B cell (primary cell): Measurements from ENCODE around the gene PAX3. TPM values are rescaled to one million over a fixed set of nuclear protein-coding genes. Genes with fewer than 3 reads are reported as not detected.

ENCODE experiments used
- ATAC-seq: fragments of 200-7000 bp; cut with Tn5 transposase; one replicate; pipeline ENCODE4 v1.10.0; 2021; ENCODE audit warnings: low read depth, mild to moderate bottlenecking, moderate number of reproducible peaks, moderate library complexity
- CTCF ChIA-PET: fragments of 350-600 bp; sonication (Branson Sonifier 250); formaldehyde crosslinking; loops from one replicate; lab custom pipeline; 2021; ENCODE audit warnings: antibody characterized with exemption, inconsistent platforms; lab: Charles Lee
- POLR2A ChIA-PET: fragments of 350-600 bp; sonication (Branson Sonifier 250); formaldehyde crosslinking; loops from one replicate; lab custom pipeline; 2021; ENCODE audit warnings: antibody characterized with exemption; lab: Charles Lee
- DNase-seq: peaks from one replicate; pipeline ENCODE4 v3.0.0; 2013
- H2AFZ ChIP-seq: 2 replicates; pipeline ENCODE4 v1.6.1; 2012; ENCODE audit warnings: mild to moderate bottlenecking, low read depth, low read length; ENCODE audit not compliant: insufficient read depth, poor library complexity, severe bottlenecking
- H3K27ac ChIP-seq, 2 donors: 1 replicate in 1 of 2; 2 replicates in 1 of 2; pipeline ENCODE4 v1.5.1; 2012 to 2013; ENCODE audit warnings: low read length in 2 of 2, mild to moderate bottlenecking in 2 of 2, moderate library complexity in 1 of 2
- H3K27me3 ChIP-seq, 4 experiments: fragments of 200-600 bp in 1 of 4; sonication (generic) in 1 of 4; replicated peaks in 1 of 4; 1 replicate in 2 of 4; 2 replicates in 2 of 4; pipeline versions ENCODE4 v1.6.1 to v1.7.0; 2013 to 2016; ENCODE audit warnings: low read length in 3 of 4, mild to moderate bottlenecking in 2 of 4, mixed read lengths in 1 of 4, moderate library complexity in 1 of 4; ENCODE audit not compliant: insufficient read depth in 4 of 4, control insufficient read depth in 3 of 4; ENCODE audit errors: control extremely low read depth in 1 of 4
- H3K36me3 ChIP-seq, 2 experiments: replicated peaks in 1 of 2; 1 replicate in 1 of 2; 2 replicates in 1 of 2; pipeline versions ENCODE4 v1.6.1 to v1.7.1; 2013; ENCODE audit warnings: low read length in 1 of 2; ENCODE audit not compliant: insufficient read depth in 2 of 2, control insufficient read depth in 1 of 2; ENCODE audit errors: control extremely low read depth in 1 of 2, extremely low read depth in 1 of 2
- H3K4me1 ChIP-seq, 2 donors: fragments of 200-600 bp in 1 of 2; sonication (generic) in 1 of 2; 1 replicate in 1 of 2; 2 replicates in 1 of 2; pipeline versions ENCODE4 v1.5.1 to v1.6.1; 2013 to 2017; ENCODE audit warnings: low read length in 2 of 2; ENCODE audit not compliant: control insufficient read depth in 2 of 2, insufficient read depth in 2 of 2
- H3K4me2 ChIP-seq: replicated peaks from 2 replicates; pipeline ENCODE3; 2012; ENCODE audit warnings: mild to moderate bottlenecking, low read depth, low read length; ENCODE audit not compliant: poor library complexity, severe bottlenecking
- H3K4me3 ChIP-seq, 5 experiments: fragments of 200-600 bp in 1 of 5; sonication (generic) in 1 of 5; 1 replicate in 3 of 5; 2 replicates in 2 of 5; pipeline versions ENCODE4 v1.5.1 to v1.7.0; 2011 to 2016; ENCODE audit warnings: low read length in 4 of 5, mild to moderate bottlenecking in 4 of 5, low read depth in 2 of 5, control low read depth in 1 of 5, moderate library complexity in 1 of 5; ENCODE audit not compliant: insufficient read depth in 1 of 5; ENCODE audit errors: control extremely low read depth in 1 of 5, extremely low read depth in 1 of 5
- H3K79me2 ChIP-seq: fragments of 200-600 bp; sonication (generic); one replicate; pipeline ENCODE4 v1.6.0; 2016; ENCODE audit warnings: low read length; ENCODE audit not compliant: control insufficient read depth, insufficient read depth
- H3K9ac ChIP-seq: fragments of 200-600 bp; sonication (generic); 2 replicates; pipeline ENCODE4 v1.6.1; 2017; ENCODE audit warnings: mild to moderate bottlenecking, low read length, moderate library complexity
- H3K9me3 ChIP-seq, 3 donors: one replicate each; pipeline versions ENCODE4 v1.6.1 to v1.7.1; 2013; ENCODE audit warnings: low read length in 2 of 3; ENCODE audit not compliant: control insufficient read depth in 2 of 3, insufficient read depth in 1 of 3; ENCODE audit errors: control extremely low read depth in 1 of 3
- H4K20me1 ChIP-seq: 2 replicates; pipeline ENCODE4 v1.6.0; 2012; ENCODE audit warnings: mild to moderate bottlenecking, low read length; ENCODE audit not compliant: insufficient read depth, control insufficient read depth, poor library complexity, severe bottlenecking
- H3K27ac Mint-ChIP-seq: one replicate; pipeline ENCODE4 v1.8.0; 2021; ENCODE audit warnings: mixed read lengths
- H3K27me3 Mint-ChIP-seq: one replicate; pipeline ENCODE4 v1.8.0; 2021; ENCODE audit warnings: mixed read lengths
- H3K4me1 Mint-ChIP-seq: one replicate; pipeline ENCODE4 v1.8.0; 2021; ENCODE audit warnings: mixed read lengths
- H3K4me3 Mint-ChIP-seq: one replicate; pipeline ENCODE4 v1.8.0; 2021; ENCODE audit warnings: mixed read lengths
- H3K9me3 Mint-ChIP-seq: one replicate; pipeline ENCODE4 v1.8.0; 2022; ENCODE audit warnings: mixed read lengths; ENCODE audit not compliant: insufficient read depth
- EZH2 ChIP-seq: IDR thresholded peaks from 2 replicates; pipeline ENCODE4 v1.6.1; 2012; ENCODE audit warnings: borderline replicate concordance, low read depth, mild to moderate bottlenecking, moderate library complexity, low read length; ENCODE audit not compliant: insufficient read depth, poor library complexity, severe bottlenecking
- WGBS: methylation state at CpG from one replicate; pipeline ENCODE4 v1.1.5; 2013; ENCODE audit warnings: missing lambda C conversion rate; ENCODE audit not compliant: insufficient coverage; 5-methylcytosine and 5-hydroxymethylcytosine counted together
- intact Hi-C: fragments of 100-400 bp; cut with micrococcal nuclease; formaldehyde crosslinking; loops from one replicate; pipeline ENCODE4 v1.10.0; 2022
- polyA plus RNA-seq: library from polyadenylated mRNA; depleted of rRNA; stranded (reverse); fragments of >200 nt; gene quantifications from 2 replicates; pipeline ENCODE4 v1.2.3, GENCODE V29; 2012
- total RNA-seq, 2 donors: library from RNA; stranded (reverse); fragments of 120-200 nt in 1 of 2; gene quantifications; 1 replicate in 1 of 2; 2 replicates in 1 of 2; pipeline versions ENCODE4 v1.2.3 to v1.2.4, GENCODE V29; 2013 to 2022
- TF ChIP-seq, protein P1 (sequence below): fragments of 200-600 bp; IDR thresholded peaks from one replicate; pipeline ENCODE4 v1.8.0; 2022; ENCODE audit warnings: antibody characterized with exemption, mild to moderate bottlenecking

PAX3 gene
- total and polyA plus RNA-seq, 2 donors (not counting 1 experiment from before 2014, with no cell fraction given): not detected

DNA sequence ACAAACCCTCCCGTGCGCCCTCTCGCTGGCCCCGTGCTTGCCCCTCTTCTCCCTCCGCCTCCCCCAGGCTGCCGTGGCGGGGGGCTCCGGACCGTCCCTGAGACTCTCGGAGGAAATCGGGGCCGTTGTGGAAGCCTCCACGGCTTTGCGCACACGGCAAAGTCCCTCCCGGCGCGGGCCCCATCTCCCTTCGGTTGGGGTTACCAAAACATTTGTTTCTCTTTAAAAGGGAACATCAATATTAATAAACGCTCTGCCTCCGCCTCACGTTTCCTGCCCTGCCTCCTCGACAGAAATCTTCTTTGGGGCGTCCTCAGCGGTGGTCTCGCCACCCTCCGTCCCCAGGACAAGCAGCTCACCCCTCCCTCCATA, 3.8 kb downstream of the PAX3 start:
- ChIA-PET POLR2A (no interaction called here), CTCF (no interaction called here)
- DNase-seq (no peak), ATAC-seq (no peak)
- intact Hi-C loops: no loop called here
- H2AFZ ChIP-seq: peak overlapping the region; percentile 56
- WGBS: 12% methylated on average over 27 of the region's 27 CpGs
- H3K27me3 ChIP-seq: peaks cover 0 to 92% (median 57%) of the 10 kb centered on the region in 4 experiments
- no peak overlapping the region for H3K27ac Mint-ChIP-seq
- peaks cover 0 to 52% (median 2%) of the 10 kb centered on the region in 3 donors for H3K9me3 ChIP-seq
- peak overlapping the region; percentile 53 for H3K4me2 ChIP-seq
- H3K79me2 ChIP-seq: no peaks in the 10 kb centered on the region
- no peak overlapping the region for H3K9ac ChIP-seq
- no peak overlapping the region for H3K4me3 ChIP-seq
- peak overlapping the region; percentile 77 for H3K4me3 Mint-ChIP-seq
- H3K27me3 Mint-ChIP-seq: peaks cover 85% of the 10 kb centered on the region
- H3K4me1 ChIP-seq: peaks cover 12 to 20% of the 10 kb centered on the region in 2 donors
- H4K20me1 ChIP-seq: no peaks in the 10 kb centered on the region
- H3K27ac ChIP-seq: no peak overlapping the region
- H3K9me3 Mint-ChIP-seq: peaks cover 2% of the 10 kb centered on the region
- no peak for TF ChIP-seq EZH2
- TF ChIP-seq, protein P1, sequence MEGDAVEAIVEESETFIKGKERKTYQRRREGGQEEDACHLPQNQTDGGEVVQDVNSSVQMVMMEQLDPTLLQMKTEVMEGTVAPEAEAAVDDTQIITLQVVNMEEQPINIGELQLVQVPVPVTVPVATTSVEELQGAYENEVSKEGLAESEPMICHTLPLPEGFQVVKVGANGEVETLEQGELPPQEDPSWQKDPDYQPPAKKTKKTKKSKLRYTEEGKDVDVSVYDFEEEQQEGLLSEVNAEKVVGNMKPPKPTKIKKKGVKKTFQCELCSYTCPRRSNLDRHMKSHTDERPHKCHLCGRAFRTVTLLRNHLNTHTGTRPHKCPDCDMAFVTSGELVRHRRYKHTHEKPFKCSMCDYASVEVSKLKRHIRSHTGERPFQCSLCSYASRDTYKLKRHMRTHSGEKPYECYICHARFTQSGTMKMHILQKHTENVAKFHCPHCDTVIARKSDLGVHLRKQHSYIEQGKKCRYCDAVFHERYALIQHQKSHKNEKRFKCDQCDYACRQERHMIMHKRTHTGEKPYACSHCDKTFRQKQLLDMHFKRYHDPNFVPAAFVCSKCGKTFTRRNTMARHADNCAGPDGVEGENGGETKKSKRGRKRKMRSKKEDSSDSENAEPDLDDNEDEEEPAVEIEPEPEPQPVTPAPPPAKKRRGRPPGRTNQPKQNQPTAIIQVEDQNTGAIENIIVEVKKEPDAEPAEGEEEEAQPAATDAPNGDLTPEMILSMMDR: no peak
- peaks cover 17% of the 10 kb centered on the region for H3K4me1 Mint-ChIP-seq
- no peaks in the 10 kb centered on the region for H3K36me3 ChIP-seq

DNA sequence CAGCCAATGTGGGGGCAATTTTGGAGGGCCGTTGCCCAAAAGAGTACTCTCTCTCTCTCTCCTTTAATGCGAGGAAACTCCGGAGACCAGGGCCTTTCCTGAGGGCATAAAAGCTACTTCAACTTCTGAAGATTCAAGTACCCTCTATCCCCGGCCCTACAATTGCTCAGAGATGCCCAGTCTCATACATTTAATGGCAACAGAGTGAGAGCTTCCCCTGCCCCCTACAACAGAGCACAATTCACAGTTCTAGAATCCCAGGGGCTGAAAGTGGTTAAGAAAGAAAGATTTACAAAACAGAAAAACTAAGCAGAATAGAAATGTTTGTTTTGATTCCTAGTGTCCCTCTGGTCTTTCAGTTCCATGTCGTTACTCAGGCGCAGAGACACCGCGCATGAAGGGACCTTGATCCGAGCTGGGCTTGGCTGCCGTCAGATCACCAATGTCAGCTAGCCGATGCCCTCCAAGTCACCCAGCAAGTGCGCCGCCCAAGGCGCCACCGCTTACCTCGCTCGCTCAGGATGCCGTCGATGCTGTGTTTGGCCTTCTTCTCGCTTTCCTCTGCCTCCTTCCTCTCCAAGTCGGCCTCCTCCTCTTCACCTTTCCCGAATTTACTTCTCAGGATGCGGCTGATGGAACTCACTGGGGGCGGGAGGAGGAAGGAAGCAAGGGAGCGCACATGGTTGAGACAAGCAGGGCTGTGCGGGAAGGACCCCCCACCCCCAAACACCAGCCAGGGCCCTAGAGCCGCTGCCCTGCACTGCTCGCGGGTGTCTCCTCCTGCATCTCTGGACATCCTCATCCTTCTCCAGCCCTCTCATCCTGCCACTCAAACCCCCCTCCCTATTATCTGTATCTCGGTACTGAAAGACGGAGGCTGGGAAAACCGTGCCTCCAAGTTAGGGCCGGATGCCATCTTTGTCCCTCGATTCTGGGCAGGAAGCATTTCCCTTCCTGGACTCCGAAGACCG, 4.9 kb downstream of the PAX3 start:
- Mint-ChIP-seq H3K27ac (no peak overlapping the region), H3K27me3 (peaks cover 84% of the 10 kb centered on the region), H3K9me3 (no peaks in the 10 kb centered on the region), H3K4me1 (peaks cover 14% of the 10 kb centered on the region), H3K4me3 (no peak overlapping the region)
- Histone ChIP-seq H3K36me3 (no peaks in the 10 kb centered on the region), H4K20me1 (no peaks in the 10 kb centered on the region), H3K27ac (no peak overlapping the region), H3K27me3 (peaks cover 0 to 87% (median 57%) of the 10 kb centered on the region in 4 experiments), H3K4me3 (no peak overlapping the region), H3K4me1 (peaks cover 12 to 20% of the 10 kb centered on the region in 2 donors), H3K9me3 (peaks cover 0 to 47% (median 2%) of the 10 kb centered on the region in 3 donors), H3K79me2 (no peaks in the 10 kb centered on the region), H3K9ac (no peak overlapping the region), H2AFZ (no peak overlapping the region), H3K4me2 (no peak overlapping the region)
- CTCF ChIA-PET: no interaction called here
- WGBS: 11% methylated on average over 29 of the region's 36 CpGs
- DNase-seq: no peak
- no peak for ATAC-seq
- POLR2A ChIA-PET: no interaction called here
- no peak for TF ChIP-seq EZH2
- TF ChIP-seq, protein P1: no peak
- intact Hi-C loops: no loop called here
